Testis (tissue), 2 donors: ENCODE results near the gene PHLDA1.

ENCODE experiments used
- POLR2A ChIP-seq: fragments of 450-650 bp; IDR thresholded peaks from one replicate; pipeline ENCODE4 v1.6.1; 2017; ENCODE audit warnings: antibody characterized with exemption, mild to moderate bottlenecking, moderate library complexity
- TF ChIP-seq, protein P1 (sequence below), 3 experiments: fragments of 450-650 bp in 2 of 3; fragments of 200-600 bp in 1 of 3; sonication (generic) in 1 of 3; IDR thresholded peaks; one replicate each; pipeline ENCODE4 v1.5.1; 2016 to 2019; ENCODE audit warnings: antibody characterized with exemption in 3 of 3, mild to moderate bottlenecking in 2 of 3, moderate library complexity in 1 of 3

DNA sequence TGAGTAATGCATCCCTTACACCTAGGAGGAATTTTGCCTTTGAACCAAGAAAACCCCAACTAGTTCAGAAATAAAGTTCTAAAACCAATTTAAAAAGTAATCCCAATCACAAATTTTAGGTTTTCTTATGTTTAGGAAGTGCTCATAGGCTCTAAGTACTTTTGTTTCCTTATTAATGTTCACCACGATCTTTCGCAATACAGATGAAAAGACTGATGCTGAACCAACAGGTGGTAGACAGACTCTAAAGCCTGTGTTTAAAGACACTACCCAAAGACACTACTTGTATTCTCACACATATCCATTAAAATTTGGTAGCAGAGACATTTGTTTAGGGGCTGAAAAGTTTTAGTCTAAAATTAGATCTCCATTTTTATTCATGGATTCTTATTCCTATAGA, 10.6 kb upstream of the PHLDA1 start:
- TF ChIP-seq, protein P1, sequence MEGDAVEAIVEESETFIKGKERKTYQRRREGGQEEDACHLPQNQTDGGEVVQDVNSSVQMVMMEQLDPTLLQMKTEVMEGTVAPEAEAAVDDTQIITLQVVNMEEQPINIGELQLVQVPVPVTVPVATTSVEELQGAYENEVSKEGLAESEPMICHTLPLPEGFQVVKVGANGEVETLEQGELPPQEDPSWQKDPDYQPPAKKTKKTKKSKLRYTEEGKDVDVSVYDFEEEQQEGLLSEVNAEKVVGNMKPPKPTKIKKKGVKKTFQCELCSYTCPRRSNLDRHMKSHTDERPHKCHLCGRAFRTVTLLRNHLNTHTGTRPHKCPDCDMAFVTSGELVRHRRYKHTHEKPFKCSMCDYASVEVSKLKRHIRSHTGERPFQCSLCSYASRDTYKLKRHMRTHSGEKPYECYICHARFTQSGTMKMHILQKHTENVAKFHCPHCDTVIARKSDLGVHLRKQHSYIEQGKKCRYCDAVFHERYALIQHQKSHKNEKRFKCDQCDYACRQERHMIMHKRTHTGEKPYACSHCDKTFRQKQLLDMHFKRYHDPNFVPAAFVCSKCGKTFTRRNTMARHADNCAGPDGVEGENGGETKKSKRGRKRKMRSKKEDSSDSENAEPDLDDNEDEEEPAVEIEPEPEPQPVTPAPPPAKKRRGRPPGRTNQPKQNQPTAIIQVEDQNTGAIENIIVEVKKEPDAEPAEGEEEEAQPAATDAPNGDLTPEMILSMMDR (IDR thresholded peaks at IDR 0.05) = no peak
- TF ChIP-seq POLR2A = no peak
